ENCODE data around the gene BUB3.
A peak's percentile ranks its signal among the peaks of the same experiment; 100 is the strongest.

Gene BUB3

DNA sequence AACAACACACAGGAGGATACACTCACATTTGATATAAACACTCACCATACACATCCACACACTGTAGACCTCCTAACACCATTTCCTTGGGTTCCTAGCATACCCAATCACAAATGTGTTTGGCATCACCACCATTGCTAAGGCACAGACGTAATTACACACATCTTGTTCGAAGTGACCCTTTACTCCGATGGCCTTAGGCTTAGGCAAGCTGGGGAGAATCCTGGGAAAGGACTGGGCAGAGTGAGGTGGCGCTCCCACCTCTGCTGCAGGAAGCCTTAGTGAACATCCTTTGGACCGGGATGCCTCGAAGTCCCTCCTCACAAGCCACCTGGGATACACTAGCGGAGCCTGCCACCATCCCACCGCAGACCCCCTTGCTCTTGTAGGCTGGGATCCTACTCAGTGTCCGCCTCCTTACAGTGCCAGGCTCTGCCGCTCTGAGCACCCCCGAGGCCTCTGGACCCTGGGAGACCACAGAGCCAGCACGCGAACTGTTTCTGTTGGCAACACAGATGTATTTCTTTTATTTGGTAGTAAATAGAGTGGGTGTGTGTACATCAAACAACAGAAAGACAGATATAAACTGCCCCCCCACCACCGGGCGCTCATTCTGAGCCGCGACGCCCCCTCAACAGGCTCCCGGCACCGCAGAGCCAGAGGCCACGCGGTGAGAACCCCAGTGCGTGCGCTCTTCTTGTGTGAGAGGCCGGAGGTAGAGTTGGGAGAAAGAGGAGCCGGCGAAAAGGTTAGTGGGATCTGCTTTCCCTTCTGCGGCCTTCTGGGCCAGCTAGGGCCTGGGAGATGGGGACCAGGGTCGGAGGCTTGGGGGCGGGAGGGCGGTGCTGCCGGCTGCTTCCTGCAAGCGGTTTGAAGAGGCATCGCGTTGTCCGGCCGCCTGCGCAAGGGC is 12.2 kb upstream of the BUB3 start:
- DNase-seq: no peak

DNA sequence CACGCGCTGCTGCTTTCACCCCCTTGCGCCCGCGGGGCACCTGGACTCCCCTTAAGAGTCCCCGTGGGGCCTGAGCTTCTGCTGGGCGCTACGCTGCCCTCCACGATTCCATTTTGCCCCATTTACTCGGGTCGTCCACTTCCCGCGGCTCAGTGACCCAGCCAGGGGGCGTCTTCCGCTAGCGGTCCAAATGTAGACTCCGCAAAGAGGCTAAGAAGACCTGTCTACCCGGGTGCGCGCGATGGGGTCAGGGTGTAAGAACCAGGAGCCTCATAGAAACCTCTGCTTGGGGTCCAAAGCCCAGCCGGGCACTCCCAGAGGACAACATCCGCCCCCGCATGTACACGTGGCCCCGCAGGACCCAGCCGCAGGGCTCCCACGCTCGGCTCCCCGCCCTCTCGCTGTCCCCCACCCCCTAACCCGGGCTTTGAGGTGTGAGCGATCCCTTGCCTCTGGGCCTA is 11.5 kb upstream of the BUB3 start:
- no peak for DNase-seq

DNA sequence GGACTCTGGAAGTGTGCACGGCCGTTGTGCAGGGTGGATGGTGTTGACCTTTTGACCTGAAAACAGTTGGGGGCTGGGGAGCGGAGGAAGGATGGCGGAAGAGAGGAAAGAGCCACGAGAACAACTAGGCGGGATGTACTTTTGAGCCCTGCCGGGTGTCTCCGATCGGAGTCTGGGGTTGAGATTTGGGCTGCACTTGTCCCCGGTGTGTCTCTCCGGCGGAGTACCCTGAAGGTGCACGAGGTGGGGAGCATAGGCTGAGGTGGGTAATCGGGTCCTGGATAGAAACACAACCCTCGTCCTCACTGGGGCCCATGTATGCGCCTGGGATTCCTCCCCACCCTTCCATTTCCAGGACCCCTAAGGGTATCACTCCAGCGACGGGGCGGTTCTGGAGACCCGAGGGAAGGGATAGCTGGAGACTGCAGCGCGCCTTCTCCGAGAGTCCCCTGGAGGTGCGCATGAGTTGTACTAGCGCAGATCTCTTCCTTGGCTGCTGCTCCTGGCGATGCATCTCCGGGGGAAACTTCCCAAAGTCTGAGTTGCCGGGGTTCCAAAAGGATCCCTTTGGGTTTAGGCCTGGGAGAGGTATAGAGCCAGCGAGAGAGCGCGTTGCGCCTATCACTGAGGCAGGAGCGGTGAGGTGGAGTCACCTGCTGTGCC is 10.9 kb upstream of the BUB3 start:
- no peak for DNase-seq

DNA sequence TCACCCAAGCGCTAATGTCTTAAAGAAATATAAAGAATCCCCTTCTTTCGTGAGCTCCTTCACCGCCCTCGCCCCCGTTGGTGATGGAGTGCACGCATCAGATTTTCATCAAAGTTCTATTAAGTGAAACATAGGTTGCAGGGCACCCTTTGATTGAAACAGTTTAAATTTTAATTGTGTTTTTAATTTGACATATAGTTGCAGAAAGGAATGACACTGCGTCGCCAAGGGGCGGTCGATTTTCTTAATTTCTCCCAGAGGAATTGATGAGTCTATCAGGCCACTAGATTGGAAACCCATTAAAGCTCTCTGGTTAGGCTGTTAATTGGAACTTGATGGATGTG is 10.4 kb upstream of the BUB3 start:
- DNase-seq: no peak

DNA sequence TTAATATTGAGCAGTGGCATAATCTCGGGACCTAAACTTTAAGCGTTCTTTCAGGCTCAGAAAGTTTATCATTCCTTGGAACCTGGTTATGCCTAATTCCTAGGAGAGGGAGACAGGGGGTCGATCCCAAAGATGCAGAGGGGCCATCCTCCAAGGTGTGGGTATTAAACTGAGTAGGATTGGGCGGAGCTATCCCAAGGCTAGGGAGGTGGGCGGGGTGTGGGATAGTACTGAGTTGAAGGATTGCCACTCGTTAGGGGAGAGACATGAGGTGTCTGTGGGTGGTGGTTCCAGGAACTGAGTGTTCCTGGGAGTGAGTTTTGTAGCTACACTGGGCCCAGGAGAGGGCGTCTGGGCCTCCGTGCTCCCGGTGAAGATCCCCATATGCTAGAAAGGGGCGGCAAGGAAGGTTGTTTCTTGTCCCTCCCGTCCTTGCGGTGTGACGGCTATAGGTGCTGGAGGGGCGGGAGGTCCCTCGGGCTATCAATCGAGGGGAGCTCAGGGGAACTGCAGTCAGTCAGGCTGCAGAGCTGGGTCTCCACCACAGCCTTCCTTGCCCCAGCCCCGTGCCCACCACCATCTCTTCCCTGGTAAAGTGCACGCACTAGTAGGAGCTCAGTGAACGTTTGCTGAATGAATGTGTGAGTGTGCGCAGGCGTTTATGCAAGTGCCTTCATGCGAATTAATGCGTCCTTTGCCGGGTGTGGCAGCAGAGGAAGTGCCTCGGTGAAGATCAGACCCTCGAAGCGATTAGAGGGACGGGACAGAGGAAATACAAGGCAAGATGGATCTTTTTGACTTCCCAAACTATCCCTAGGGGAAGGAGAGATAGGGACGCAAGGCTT is 9.3 kb upstream of the BUB3 start:
- DNase-seq: no peak

DNA sequence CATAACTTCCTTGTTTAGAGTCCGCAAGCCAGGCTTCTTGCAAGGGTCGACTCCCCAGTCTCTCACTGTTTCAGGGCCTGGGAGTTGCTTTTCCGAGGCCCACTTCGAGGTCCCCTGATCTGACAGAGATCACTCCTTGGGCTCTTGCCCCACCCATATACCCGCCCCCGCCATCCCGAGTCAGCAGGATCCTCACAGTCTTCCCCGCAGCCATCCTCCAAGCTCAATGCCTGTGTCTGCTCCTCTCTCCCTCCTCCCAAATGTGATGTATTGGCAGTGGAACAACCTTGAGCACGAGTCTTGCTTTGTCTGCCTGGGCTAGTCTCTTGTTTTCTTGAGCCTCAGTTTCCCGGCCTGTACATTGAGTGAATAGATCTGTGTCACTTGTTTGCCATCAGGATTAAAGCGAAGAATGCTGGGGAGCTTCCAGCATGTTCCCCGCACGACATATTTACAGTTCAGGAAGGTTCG is 8.6 kb upstream of the BUB3 start:
- no peak for DNase-seq

DNA sequence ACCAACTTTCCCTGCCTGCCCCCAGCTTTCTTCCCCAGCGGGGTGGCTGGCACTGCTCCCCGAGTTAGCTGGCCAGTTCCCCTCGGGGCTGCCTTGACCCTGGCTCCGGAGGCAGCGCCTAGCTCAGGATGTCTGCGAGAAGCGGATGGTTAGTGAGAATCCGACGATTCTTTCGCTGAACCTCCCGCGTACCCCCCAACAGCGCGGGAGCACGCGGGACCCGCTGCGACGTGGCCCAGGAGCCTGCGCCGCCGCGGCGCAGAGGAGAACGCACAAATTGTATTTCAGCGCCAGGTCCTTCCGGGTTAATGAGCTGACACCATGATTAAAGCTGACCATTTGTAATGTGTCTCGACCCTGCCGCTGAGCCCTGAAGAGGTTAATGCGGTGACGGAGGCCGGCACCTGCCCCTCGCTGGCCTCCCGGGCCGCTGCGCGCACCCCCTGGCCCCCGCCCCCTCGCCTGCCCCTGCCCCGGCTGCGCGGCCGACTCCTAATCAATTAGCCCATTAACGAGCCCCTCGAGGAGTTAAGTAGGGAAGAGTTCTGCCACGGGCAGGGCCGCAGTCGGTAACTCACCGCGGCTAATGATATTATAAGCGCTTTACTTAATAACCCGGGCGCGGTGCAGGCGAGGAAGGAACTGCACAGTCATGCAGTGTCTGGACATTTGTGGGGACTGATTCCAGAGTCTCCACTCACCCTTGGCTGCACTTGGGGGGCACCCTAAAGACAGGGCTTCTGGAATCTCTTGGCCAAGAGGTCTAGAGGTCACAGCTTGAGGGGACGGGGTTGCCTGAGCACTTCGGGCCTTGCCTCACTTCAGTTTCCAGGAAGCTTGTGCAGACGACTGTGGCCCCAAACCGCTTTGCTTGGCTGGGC is 7.9 kb upstream of the BUB3 start:
- no peak for DNase-seq

DNA sequence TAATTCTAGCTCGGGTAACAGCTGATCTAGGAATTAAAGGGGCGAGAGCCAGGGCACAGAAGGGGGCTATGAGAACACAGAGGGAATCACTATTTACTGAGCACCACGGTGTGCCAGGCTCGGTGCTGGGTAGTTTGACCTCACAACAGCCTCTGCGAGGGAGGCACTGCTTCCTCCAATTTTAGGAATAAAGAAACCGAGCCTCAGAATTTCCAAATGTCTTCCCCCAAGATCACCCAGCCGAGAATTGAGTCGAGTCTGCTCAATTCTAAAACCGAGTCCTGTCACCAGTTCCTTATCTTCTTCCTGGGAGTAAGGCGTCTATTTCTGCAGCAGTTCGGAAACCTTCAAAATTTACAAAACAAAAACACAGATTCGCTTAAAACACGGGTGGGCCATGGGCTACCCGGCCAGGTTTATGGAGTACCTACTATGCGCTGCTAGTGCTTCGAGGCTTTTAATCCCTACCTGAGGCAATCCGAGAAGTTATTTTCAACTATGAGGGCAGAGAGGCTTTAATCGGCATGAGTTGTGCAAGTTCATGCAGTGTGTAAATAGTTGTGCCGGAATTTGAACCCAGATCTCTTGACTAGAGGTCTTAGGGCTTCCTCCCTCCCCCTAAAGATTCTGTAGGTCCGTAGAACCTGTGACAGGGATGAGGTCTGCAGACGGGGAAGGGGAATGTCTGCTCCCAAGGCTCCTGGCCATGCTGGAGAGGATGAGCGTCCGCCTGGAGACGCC is 7.1 kb upstream of the BUB3 start:
- no peak for DNase-seq

DNA sequence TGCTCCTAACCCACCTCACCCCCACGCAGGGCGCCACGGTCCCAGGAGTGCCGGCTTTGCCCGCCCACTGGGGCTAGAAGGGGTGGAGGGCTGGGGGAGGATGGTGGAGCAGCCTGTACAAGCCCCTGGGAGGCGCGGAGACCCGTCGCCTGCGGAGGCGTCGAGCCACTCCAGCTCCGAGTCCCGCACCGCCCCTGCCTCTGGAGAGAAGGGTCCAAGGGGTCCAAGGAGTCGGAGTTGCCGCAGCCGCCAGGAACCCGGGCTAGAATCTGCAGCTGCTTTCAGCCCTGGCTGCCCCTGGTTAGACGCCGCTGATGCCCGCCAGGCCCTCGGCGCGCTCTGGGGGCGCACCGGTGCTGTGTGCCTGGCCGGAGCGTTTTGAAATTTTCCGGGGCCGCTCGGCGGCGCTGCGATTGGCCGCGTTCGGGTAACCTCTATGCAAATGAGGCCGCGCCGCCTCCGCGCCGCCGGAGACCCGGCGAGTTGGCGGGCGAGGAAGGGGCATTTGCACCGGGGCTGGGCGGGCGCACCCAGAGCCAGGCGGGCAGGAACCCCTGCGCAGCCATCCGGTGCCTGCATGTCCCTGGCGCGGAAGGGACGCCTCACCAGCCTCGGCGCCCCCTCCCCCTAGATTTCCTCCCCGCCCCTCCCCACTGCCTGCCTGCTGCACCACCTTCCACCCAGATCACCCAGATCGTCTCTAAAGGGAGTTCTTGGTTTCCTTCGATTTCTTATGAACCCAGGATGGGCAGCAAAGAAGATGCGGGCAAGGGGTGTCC is 6.4 kb upstream of the BUB3 start, which contains the start of gene HMX2:
Gene HMX2 (plus strand): TSS at position 502 of the 779 bp plus-strand sequence. CDS start 243 bp downstream, at position 745.
- peak; percentile 35 to 65 for DNase-seq

DNA sequence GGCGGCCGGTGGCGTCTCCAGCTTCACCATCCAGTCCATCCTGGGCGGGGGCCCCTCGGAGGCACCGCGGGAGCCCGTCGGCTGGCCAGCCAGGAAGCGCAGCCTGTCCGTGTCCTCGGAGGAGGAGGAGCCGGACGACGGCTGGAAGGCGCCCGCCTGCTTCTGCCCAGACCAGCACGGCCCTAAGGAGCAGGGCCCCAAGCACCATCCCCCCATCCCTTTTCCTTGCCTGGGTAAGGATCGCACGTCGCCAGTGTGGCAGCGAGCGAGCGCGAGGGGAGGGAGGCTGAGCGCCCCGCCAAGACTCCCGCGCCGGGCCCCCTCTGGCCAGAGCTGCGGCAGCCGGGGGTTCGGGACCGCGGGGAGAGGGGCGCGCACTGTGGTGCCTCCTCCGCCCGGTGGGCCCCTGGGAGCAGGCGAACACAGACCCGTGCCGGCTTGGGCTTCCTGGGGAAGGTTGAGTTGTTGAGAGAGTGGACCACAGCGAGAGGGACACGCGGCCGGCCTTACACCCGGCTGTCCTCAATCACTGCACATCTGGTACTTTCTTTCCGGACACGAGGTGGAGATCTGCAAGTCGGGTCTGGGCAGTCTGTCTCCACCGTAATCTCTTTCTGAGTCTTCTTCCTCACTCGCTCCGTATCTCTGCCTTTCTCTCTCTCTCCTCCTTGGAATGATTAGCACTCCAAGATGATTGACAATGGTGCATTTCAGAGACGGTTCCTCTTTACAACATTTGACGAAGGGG is 5.6 kb upstream of the BUB3 start:
- no peak for DNase-seq

DNA sequence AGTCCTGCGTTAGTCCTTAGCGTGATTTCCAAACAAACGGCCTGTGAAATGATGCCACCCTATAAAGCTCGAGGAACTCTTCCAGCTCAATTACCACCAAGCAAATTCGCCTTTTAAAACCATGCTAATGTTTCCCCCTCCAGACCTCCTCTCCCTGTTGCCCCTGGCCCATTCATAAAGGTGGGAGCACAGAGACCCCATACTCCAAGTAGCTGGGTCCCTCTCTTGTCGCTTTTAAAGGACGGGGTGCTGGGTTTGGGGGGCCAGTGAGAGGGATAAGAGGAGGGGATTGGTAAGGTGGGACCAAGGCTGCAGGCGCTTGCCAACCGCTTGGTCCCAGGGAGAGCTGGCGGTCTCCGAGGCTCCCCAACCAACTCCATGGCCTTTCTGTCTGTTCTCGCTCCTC is 5.0 kb upstream of the BUB3 start:
- DNase-seq: no peak

DNA sequence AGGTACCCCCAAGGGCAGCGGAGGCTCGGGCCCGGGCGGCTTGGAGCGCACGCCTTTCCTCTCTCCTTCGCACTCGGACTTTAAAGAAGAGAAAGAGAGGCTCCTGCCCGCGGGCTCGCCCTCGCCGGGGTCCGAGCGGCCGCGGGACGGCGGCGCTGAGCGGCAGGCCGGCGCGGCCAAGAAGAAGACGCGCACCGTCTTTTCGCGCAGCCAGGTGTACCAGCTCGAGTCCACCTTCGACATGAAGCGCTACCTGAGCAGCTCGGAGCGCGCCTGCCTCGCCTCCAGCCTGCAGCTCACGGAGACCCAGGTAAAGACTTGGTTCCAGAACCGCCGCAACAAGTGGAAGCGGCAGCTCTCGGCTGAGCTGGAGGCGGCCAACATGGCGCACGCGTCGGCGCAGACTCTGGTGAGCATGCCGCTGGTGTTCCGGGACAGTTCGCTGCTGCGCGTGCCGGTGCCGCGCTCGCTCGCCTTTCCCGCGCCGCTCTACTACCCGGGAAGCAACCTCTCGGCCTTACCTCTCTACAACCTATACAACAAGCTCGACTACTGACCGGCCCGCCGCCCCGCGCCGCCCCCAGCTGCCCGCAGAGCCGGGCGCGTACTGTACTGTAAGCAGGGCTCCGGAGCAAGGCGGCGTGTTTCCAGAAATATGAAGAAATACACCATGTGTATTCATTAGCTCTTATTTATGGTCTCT is 4.5 kb upstream of the BUB3 start:
- peak; percentile 56 to 61 for DNase-seq

DNA sequence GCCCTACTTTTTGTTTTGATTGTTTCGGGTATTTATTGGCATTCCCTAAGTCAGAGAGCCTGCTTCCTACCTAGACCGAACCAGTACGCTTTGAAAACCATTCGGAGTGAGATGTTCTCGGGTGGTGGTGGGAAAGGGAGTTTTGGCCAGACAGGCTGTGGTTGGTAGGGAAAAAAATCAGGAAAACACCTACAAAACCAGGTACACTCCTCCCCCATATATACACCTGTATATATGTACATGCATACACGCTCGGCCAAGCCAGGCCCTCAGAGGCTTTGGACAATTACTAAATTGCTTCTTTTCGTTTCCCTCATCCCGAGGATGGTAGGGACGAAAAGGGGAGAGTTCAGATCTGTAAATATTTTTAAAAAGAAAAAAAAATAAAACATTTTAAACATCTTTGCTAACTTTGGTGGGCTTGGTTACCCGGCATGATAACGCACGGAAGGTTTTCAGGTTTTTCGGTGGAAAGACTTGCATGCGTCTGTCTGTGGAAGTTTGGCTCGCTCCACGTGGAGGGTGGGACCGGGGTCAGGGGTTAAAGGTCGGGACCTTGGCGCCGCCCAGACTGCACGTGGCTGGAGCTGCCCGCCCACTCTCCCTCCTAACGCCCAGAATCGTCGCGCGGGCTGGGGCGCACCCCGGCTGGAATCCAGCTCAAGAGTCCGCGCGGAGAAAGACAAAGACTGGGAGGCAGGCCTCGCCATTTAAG is 3.8 kb upstream of the BUB3 start:
- peak in 1 of 2 donors; percentile 29 for DNase-seq

DNA sequence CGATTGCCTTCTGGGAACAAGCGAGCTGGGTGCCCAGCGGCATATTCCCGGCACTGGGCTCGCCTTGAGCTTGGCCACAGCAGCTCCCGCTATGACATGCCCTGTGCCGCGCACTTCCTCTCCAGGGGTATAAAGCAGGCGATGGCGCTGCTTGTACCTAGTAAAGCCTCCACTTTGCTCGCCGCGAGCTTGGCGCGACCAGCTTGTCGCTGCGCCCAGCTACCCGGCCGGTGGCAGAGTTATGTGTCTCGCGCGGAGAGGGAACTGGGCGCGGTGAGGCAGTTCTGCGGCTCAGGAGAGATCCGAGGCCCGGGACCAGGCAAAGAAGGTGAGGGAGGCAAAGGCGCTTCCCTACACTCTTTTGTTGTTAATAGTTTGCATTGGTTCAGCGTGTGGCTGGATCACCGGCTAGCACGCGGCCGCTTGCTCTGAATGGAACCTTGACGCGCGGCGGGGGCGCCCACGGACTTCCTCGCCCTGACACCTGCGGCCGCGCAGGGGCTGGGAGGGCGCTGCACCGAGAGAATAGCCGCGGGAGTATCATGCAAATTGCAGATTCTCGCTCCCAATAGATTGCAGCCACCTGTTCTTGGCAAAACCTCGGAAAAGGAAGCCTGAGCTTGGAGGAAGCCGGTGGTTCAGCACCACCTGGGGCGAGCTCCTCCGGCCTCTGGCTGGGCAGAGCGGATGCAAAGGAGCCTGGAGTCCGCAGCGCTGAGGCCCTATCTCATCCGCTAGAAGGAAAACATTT is 3.0 kb upstream of the BUB3 start:
- peak; percentile 34 to 59 for DNase-seq

DNA sequence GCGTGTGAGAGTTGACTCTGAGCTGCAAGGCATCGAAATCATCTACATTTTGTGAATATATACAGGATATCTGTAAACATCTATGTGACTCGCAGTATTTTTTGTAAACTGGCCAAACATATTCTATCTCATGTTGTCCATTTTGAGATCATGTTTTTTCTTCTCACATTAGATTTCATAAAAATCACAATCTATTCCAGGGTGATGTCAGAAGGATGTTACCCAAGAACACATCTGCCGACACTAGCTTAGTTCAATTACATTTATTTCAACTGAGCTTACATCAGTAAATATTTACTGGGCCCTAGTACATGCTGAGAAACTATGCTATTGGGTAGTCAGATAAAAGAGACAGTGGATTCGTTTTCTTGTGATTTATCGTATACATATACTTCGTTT is 2.5 kb upstream of the BUB3 start:
- DNase-seq: no peak

DNA sequence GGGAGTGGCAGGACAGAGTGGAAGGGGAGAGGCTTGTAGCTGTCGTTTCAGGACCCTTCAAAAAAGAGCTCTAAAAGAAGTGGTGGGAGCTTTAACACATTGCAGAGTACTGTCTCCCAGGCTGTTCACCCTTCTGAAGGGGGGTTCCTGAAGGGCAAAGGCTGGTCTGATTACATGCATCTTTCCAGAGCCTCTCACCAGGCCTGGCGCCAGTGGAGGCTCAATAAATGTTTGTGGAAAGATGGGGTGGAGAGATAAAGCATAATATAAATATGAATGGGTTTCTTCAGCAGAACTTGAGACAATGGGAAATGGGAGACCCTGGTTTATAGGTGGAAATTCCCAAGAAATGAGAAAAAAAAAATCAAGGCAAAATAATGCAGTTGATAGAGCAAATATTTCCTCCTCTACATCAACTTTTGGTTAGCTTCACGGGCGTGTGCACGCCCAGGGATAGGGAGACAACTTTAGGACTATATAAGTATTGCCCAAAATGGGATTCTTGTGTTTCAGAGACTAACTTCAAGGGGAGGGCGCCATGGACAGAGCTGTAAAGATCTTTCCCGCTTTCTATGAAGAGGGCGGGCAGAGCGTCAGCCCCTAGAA is 613 bp upstream of the BUB3 start:
- no peak for DNase-seq
